HEK293 (cell line): ENCODE results near the gene LLGL2.

Experiments
- CTCF ChIA-PET: fragments of 350-600 bp; formaldehyde crosslinking; extraction: SDS; loops from one replicate; lab custom pipeline; 2021; ENCODE audit warnings: antibody characterized with exemption; lab: Yijun Ruan, JAX
- POLR2A ChIA-PET: fragments of 300-600 bp; formaldehyde crosslinking; extraction: SDS; loops from one replicate; lab custom pipeline; 2020; ENCODE audit warnings: antibody characterized with exemption, inconsistent platforms; lab: Yijun Ruan, JAX
- H3K27ac ChIP-seq: fragments of 200-500 bp; sonication (Bioruptor generic); 2 replicates; pipeline ENCODE4 v1.5.1; 2014; ENCODE audit warnings: low read depth, low read length, control low read depth, inconsistent platforms; ENCODE audit errors: extremely low read depth
- H3K36me3 ChIP-seq, 2 experiments: fragments of 200-500 bp in 1 of 2; sonication (Bioruptor generic) in 1 of 2; 1 replicate in 1 of 2; 2 replicates in 1 of 2; pipeline ENCODE4 v1.5.1; 2014 to 2017; ENCODE audit warnings: inconsistent platforms in 2 of 2, low read length in 2 of 2; ENCODE audit not compliant: control insufficient read depth in 2 of 2, insufficient read depth in 1 of 2
- H3K4me1 ChIP-seq: fragments of 200-500 bp; sonication (Bioruptor generic); 2 replicates; pipeline ENCODE4 v1.5.1; 2014; ENCODE audit warnings: mild to moderate bottlenecking, low read length, inconsistent platforms; ENCODE audit not compliant: control insufficient read depth, insufficient read depth
- H3K4me3 ChIP-seq: 2 replicates; pipeline ENCODE4 v1.5.1; 2011; ENCODE audit warnings: low read depth, mild to moderate bottlenecking, control low read depth, low read length, moderate library complexity
- H3K9me3 ChIP-seq: fragments of 200-500 bp; sonication (Bioruptor generic); 2 replicates; pipeline ENCODE4 v1.5.1; 2014; ENCODE audit warnings: low read depth, low read length, inconsistent platforms; ENCODE audit not compliant: control insufficient read depth, insufficient read depth
- EGR2 ChIP-seq: fragments of 450-650 bp; formaldehyde crosslinking; IDR thresholded peaks from 2 replicates; pipeline ENCODE4 v1.5.1; 2016; ENCODE audit warnings: low read depth, missing biosample characterization, missing genetic modification characterization
- GFI1B ChIP-seq: fragments of 450-650 bp; formaldehyde crosslinking; IDR thresholded peaks from 2 replicates; pipeline ENCODE4 v1.5.1; 2016; ENCODE audit warnings: missing biosample characterization, missing genetic modification characterization
- KLF16 ChIP-seq: fragments of 450-650 bp; formaldehyde crosslinking; IDR thresholded peaks from 2 replicates; pipeline ENCODE4 v1.5.1; 2017; ENCODE audit warnings: missing biosample characterization, missing genetic modification characterization
- KLF7 ChIP-seq: fragments of 450-650 bp; formaldehyde crosslinking; IDR thresholded peaks from 2 replicates; pipeline ENCODE4 v1.5.1; 2016; ENCODE audit warnings: missing biosample characterization, missing genetic modification characterization, borderline replicate concordance
- SP2 ChIP-seq: fragments of 450-650 bp; formaldehyde crosslinking; IDR thresholded peaks from 2 replicates; pipeline ENCODE4 v1.5.1; 2016; ENCODE audit warnings: missing biosample characterization, missing genetic modification characterization
- ZBTB17 ChIP-seq: fragments of 450-650 bp; formaldehyde crosslinking; IDR thresholded peaks from 2 replicates; pipeline ENCODE4 v1.5.1; 2016; ENCODE audit warnings: missing biosample characterization, missing genetic modification characterization
- ZBTB6 ChIP-seq: fragments of 450-650 bp; formaldehyde crosslinking; IDR thresholded peaks from 2 replicates; pipeline ENCODE4 v1.5.1; 2017; ENCODE audit warnings: missing biosample characterization, missing genetic modification characterization
- ZNF10 ChIP-seq: fragments of 450-650 bp; formaldehyde crosslinking; IDR thresholded peaks from 2 replicates; pipeline ENCODE4 v1.5.1; 2017; ENCODE audit warnings: missing biosample characterization, missing genetic modification characterization
- ZNF112 ChIP-seq: fragments of 450-650 bp; formaldehyde crosslinking; IDR thresholded peaks from 2 replicates; pipeline ENCODE4 v1.5.0; 2017; ENCODE audit warnings: missing biosample characterization, missing genetic modification characterization
- ZNF133 ChIP-seq: fragments of 450-650 bp; formaldehyde crosslinking; IDR thresholded peaks from 2 replicates; pipeline ENCODE4 v1.5.1; 2016; ENCODE audit warnings: missing biosample characterization, missing genetic modification characterization
- ZNF140 ChIP-seq: fragments of 450-650 bp; formaldehyde crosslinking; IDR thresholded peaks from 2 replicates; pipeline ENCODE4 v1.5.1; 2016; ENCODE audit warnings: missing biosample characterization, missing genetic modification characterization
- ZNF274 ChIP-seq, 2 experiments: fragments of 200-500 bp in 1 of 2; fragments of 450-650 bp in 1 of 2; sonication (Bioruptor generic) in 1 of 2; formaldehyde crosslinking in 1 of 2; IDR thresholded peaks; 2 replicates each; pipeline versions ENCODE4 v1.5.1 to v1.6.1; 2014 to 2016; ENCODE audit warnings: borderline replicate concordance in 1 of 2, inconsistent platforms in 1 of 2, low read length in 1 of 2, missing biosample characterization in 1 of 2, missing genetic modification characterization in 1 of 2
- ZNF423 ChIP-seq: fragments of 450-650 bp; formaldehyde crosslinking; IDR thresholded peaks from 2 replicates; pipeline ENCODE4 v1.5.1; 2016; ENCODE audit warnings: missing biosample characterization, missing genetic modification characterization
- ZNF473 ChIP-seq: fragments of 450-650 bp; formaldehyde crosslinking; IDR thresholded peaks from 2 replicates; pipeline ENCODE4 v1.5.1; 2017; ENCODE audit warnings: missing biosample characterization, missing genetic modification characterization
- ZNF48 ChIP-seq: fragments of 450-650 bp; formaldehyde crosslinking; IDR thresholded peaks from 2 replicates; pipeline ENCODE4 v1.5.1; 2016; ENCODE audit warnings: missing biosample characterization, missing genetic modification characterization
- ZNF521 ChIP-seq: fragments of 450-650 bp; formaldehyde crosslinking; IDR thresholded peaks from 2 replicates; pipeline ENCODE4 v1.5.1; 2017; ENCODE audit warnings: missing biosample characterization, mild to moderate bottlenecking, missing genetic modification characterization
- ZNF654 ChIP-seq: fragments of 450-650 bp; formaldehyde crosslinking; IDR thresholded peaks from 2 replicates; pipeline ENCODE4 v1.5.1; 2016; ENCODE audit warnings: low read depth, missing biosample characterization, missing genetic modification characterization
- TF ChIP-seq, protein P1 (sequence below): fragments of 450-650 bp; formaldehyde crosslinking; IDR thresholded peaks from 2 replicates; pipeline ENCODE4 v1.5.1; 2016; ENCODE audit warnings: missing biosample characterization, missing genetic modification characterization
- TF ChIP-seq, protein P2 (sequence below): fragments of 450-650 bp; formaldehyde crosslinking; conservative IDR thresholded peaks from 2 replicates; pipeline ENCODE4 v1.5.1; 2016; ENCODE audit warnings: low read depth, missing biosample characterization, missing genetic modification characterization

LLGL2 gene

GRCh38 chr17:75542229-75542628, 16.7 kb downstream of the LLGL2 start:
- Histone ChIP-seq H3K36me3 (no peaks in the 10 kb centered on the region; a peak in 1 of 3 replicates), H3K4me1 (no peaks in the 10 kb centered on the region), H3K27ac (no peak overlapping the region), H3K9me3 (no peaks in the 10 kb centered on the region), H3K4me3 (no peak overlapping the region)
- no peak for TF ChIP-seq EGR2 (tag by site-specific recombination)
- no peak for TF ChIP-seq ZNF140 (tag by site-specific recombination)
- no peak for TF ChIP-seq KLF16
- TF ChIP-seq KLF7 = no peak
- TF ChIP-seq ZNF521 (tag by site-specific recombination) = no peak
- TF ChIP-seq, protein P1, sequence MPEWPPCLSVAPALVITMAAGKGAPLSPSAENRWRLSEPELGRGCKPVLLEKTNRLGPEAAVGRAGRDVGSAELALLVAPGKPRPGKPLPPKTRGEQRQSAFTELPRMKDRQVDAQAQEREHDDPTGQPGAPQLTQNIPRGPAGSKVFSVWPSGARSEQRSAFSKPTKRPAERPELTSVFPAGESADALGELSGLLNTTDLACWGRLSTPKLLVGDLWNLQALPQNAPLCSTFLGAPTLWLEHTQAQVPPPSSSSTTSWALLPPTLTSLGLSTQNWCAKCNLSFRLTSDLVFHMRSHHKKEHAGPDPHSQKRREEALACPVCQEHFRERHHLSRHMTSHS (tag by site-specific recombination) = no peak
- no peak for TF ChIP-seq ZBTB6
- TF ChIP-seq ZNF274 (IDR thresholded peaks at IDR 0.05; ENCODE audit: low read length) = no peak
- TF ChIP-seq ZNF274 (tag by site-specific recombination; IDR thresholded peaks at IDR 0.05; ENCODE audit: borderline replicate concordance) = no peak
- TF ChIP-seq ZNF112 = no peak
- TF ChIP-seq ZNF10 (tag by site-specific recombination) = no peak
- no peak for TF ChIP-seq ZNF48 (tag by site-specific recombination)
- no peak for TF ChIP-seq ZNF133 (tag by site-specific recombination)
- TF ChIP-seq, protein P2, sequence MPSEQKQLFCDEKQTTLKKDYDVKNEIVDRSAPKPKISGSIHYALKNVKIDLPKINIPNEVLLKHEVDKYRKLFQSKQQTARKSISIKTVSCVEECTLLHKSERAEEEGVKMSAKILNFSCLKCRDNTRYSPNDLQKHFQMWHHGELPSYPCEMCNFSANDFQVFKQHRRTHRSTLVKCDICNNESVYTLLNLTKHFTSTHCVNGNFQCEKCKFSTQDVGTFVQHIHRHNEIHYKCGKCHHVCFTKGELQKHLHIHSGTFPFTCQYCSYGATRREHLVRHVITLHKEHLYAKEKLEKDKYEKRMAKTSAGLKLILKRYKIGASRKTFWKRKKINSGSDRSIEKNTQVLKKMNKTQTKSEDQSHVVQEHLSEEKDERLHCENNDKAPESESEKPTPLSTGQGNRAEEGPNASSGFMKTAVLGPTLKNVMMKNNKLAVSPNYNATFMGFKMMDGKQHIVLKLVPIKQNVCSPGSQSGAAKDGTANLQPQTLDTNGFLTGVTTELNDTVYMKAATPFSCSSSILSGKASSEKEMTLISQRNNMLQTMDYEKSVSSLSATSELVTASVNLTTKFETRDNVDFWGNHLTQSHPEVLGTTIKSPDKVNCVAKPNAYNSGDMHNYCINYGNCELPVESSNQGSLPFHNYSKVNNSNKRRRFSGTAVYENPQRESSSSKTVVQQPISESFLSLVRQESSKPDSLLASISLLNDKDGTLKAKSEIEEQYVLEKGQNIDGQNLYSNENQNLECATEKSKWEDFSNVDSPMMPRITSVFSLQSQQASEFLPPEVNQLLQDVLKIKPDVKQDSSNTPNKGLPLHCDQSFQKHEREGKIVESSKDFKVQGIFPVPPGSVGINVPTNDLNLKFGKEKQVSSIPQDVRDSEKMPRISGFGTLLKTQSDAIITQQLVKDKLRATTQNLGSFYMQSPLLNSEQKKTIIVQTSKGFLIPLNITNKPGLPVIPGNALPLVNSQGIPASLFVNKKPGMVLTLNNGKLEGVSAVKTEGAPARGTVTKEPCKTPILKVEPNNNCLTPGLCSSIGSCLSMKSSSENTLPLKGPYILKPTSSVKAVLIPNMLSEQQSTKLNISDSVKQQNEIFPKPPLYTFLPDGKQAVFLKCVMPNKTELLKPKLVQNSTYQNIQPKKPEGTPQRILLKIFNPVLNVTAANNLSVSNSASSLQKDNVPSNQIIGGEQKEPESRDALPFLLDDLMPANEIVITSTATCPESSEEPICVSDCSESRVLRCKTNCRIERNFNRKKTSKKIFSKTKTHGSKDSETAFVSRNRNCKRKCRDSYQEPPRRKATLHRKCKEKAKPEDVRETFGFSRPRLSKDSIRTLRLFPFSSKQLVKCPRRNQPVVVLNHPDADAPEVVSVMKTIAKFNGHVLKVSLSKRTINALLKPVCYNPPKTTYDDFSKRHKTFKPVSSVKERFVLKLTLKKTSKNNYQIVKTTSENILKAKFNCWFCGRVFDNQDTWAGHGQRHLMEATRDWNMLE (tag by site-specific recombination) = no peak
- TF ChIP-seq ZNF473 (tag by site-specific recombination) = no peak
- no peak for TF ChIP-seq ZNF654 (tag by site-specific recombination)
- TF ChIP-seq ZNF423 (tag by site-specific recombination) = no peak
- TF ChIP-seq ZBTB17 (tag by site-specific recombination) = no peak
- TF ChIP-seq GFI1B (tag by site-specific recombination) = no peak
- TF ChIP-seq SP2 (tag by site-specific recombination) = no peak
- CTCF ChIA-PET = interaction anchor here (0.6 to 1.5 kb wide), 6 partner anchors 9 to 271 kb away, joined by 3 to 6 read pairs (median 3); partner anchors contain the start of gene MIF4GD
- POLR2A ChIA-PET = interaction anchor here (0.6 to 1.3 kb wide), 2 partner anchors 11 to 19 kb away, joined by 5 read pairs; no protein-coding TSS in a partner anchor
